HUDEP-2 (cell line): ENCODE measurements around the gene BRDT.

Experiments used
- DNase-seq, 76 experiments: peaks; one replicate each; lab custom pipeline; 2025; ENCODE audit not compliant: unreplicated experiment in 76 of 76; lab: John Stamatoyannopoulos, UW

Gene BRDT

DNA sequence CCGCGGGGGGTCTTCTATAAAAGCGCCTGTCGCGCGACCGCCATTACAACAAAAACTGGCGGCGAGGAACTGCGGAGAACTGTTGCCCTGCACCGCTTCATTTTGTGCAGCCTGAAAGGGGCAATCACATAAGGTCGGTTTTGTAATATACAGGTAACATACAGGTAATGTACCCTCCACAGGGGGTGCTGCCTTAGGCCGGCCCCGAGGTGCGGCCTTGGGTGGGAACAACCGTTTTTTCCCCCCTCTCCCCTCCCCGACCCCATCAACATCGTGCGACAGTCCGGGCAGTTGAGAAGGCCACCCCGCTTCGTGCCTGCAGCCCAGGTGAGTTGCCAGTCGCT is at the start of gene BRDT:
BRDT (plus strand) TSS at position 46 of the 344 bp plus-strand sequence. CDS start 13,354 bp downstream, outside the sequence.
- no peak for DNase-seq

DNA sequence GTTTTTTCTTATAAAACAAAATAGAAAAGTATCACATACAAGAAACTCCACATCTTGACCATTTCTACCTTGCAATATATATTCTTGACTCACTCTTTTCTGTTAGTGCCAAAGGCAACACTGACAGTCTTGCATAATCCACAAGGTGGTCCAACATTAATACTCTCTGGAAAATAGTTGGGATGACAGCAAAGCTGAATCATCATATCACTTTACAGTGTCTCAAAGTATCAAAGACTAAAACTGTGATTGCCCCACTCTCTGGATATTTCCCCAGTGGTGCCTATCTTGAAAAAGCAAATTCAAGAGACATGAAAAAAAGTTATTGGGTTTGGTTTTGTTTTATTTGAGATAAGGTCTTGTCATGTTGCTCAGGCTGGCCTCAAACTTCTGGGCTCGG is 48.6 kb upstream of the BRDT start:
- no peak for DNase-seq

DNA sequence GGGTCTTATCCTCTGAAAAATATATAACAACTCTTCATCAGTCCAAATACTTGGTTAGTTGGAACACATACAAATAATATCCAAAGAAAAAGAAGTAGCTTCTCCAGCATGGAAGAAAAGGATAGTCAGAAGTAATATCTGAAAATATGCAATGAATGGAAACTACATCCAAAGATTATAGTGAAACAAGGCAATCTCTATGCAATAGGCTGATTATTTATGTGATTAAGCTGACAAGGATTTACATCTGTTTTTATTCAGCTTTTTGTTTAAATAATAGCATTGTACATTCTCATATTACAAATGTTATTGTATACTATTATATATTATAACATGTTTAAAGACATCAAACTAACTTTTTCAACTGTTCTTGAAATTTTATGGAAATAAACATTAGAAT is 48.0 kb upstream of the BRDT start:
- no peak for DNase-seq

DNA sequence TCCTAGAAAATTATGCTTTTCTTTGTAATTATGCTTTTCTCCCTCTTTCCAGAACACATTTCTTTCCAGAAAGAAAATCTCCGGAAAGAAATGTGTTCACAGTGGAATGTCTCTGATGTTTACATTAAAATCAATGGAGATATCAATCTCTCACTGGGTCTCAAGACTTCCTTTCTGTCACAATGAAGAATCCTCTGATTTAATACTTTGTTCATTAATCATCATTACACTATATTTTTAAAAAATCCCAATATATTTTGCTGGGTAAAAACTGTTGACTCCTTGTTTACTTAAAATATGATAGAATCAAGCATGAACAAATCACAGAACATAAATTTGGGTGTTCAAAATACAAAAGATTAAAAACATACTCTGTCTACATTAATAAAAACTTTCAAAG is 36.9 kb upstream of the BRDT start:
- no peak for DNase-seq

DNA sequence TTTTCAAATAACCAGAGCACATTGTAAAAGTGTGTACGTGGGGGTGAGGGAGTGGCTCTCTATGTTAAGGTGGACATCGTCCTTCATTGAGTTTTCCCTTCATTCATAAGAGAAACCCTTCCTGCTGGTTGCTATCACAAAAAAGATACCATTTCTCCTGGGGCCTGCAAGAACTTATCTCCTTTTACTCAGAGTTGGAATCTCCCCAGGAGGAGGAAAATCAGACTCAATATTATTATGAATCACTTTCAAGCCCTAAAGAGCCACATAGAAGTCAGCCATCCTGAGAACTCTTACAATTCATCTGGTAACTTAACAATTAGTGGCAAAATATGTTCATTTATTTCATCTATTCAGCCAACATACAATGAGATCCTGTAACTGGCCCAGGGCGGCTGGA is 36.2 kb upstream of the BRDT start:
- no peak for DNase-seq

DNA sequence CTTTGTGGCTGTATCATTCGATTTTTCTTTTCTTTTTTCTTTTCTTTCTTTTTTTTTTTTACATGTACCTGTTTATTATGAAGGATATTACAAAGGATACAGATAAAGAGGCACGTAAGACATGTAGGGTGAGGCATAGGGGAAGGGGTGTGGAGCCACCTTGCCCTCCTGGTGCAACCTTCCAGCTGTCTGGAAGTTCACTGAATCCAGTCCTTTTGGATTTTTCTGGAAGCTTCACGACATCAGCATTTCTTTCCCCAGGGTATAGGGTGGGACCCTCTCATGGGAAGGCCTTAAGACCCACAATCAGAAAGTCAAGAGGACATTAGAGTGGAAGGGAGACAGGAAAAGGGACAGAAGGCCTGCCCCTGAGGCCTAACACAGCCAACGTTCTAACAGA is 33.2 kb upstream of the BRDT start:
- DNase-seq, result no peak

DNA sequence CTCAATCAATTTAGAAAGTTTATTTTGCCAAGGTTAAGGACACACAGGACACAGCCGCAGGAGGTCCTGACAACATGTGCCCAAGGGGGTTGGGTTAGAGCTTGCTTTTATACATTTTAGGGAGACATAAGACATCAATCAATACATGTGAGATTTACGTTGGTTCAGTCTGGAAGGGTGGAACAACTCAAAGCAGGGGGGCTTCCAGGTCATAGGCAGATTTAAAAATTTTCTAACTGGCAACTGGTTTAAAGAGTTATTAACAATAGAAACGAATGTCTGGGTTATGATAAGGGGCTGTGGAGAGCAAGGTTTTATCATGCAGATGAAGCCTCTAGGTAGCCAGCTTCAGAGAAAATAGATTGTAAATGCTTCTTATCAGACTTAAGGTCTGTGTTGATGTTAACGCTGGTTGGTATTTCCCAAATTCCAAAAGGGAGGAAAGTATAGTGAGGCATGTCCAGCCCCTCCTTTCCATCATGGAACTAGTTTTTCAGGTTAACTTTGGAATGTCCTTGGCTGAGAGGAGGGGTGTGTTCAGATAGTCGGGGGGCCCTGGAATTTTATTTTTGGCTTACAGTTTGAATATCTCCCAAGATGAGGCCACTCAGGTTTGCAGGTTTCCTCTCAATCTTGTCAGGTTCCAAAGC is 32.3 kb upstream of the BRDT start:
- no peak for DNase-seq

DNA sequence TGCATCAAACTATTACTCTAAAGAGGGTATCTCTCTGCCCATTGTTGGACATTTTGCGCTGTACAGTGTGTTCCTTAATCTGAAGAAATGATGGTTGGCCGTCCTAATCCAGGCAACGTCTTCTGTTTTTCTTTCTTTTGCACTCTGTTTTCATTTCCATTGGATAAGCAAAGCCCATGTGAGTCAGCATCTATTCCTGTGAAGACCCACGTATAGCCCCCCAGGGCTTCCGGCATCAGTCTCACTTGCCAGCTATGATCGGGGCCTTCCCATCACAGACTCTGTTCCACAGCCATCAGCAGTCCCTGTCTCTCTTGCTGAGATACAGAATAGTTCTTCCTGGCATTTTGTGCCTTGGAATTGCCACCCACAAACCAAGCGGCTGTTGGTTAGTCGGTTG is 29.2 kb upstream of the BRDT start:
- no peak for DNase-seq

DNA sequence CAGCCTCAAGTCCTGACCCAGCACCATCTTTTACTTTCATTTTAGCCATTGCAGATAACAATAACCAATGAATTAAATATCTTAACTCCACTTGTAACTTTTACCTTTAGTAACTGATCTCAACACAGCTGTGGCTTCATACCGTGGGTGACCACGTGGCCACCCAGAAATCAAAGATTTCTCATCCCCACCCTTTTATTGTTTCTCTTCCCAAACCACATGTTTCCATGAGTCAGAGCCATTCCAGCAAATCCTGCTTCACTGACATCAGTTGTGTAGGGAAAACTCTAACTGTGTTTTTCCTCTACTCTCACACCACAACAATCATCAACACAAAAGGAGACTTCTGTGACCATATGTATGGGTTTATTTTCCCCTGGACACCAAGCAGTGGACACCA is 25.1 kb upstream of the BRDT start:
- DNase-seq, result no peak

DNA sequence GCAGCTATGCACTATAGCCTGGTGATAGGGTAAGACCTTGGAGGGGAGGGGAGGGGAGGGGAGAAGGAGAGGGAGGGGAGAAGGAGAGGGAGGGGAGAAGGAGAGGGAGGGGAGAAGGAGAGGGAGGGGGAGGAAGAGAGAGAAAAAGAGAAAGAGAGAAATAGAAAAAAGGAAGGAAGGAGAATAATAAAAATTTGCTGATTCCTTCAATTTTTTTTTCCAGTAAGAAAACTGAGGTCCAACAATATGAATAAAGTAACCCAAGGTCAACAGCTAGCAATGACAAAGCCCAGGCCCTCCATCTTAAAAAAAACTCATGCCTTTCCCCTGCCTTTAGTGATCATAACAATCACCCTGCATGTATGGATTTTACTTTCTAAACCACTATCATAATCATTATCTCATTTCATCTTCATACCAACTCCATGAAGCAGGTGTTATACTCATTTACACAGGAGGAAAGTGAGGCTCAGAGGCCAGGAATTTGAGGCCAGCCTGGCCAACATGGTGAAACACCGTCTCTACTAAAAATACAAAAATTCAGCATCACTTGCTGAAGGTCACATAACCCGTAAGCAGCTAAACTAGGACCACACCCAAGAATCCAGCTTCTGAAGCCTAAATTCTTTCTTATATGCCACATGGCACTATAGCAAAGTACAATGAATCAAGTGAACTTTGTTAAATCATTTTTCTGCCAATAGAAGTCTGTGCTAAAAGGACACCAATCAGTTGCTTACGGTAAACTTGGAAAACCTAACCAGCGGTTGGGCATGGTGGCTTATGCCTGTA is 23.4 kb upstream of the BRDT start:
- DNase-seq, result no peak

DNA sequence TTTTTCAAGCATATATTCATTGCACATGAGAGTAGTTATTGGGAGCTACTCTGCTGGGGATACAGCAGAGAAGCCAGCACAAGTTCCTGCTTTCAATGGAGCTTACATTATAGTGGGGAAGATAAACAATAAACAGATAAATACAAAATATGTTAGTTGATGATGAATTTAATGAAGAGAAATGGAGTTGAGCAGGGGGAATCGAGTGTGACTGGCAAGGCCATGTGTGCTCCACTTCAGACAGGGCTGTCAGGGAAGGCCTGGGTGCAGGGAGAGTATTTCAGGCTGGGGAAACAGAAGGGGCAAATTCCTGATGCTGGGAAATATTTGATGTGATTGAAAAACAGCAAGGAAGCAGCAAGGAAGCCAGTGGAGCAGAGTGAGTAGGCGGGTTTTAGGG is 21.2 kb upstream of the BRDT start:
- no peak for DNase-seq

DNA sequence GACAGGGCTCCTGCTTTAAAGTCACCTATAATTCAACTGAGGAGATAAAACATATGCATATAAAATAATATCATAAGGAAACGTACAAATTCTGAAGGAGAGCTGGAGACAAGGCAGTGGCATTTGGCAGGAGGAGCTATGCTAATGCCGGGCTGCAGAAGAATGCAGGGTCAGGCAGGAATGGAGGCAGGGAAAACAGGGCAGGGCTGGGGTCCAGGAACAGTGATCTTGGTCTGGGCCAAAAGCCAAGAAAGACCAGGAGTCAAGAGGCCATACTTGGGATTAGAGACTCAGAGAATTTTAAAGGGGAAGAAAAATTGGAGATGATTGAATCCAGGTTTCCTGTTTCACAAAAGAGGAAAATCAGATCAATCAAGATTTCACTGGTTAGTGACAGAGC is 20.0 kb upstream of the BRDT start:
- DNase-seq, result no peak

DNA sequence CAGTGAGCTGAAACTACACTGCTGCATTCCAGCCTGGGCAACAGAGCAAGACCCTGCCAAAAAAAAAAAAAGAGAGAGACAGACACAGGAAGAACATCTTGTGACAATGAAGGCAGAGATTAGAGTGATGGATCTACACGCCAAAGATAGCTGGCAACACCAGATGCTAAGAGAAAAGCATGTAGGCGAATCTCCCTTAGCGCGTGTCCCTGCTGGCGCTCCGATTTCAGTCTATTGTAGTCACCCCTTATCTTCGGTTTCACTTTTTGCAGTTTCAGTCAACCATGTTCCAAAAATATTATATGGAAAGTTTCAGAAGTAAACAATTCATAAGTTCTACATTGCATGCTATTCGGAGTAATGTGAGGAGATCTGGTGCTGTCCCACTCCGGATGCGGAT is 11.6 kb upstream of the BRDT start:
- DNase-seq, result no peak

DNA sequence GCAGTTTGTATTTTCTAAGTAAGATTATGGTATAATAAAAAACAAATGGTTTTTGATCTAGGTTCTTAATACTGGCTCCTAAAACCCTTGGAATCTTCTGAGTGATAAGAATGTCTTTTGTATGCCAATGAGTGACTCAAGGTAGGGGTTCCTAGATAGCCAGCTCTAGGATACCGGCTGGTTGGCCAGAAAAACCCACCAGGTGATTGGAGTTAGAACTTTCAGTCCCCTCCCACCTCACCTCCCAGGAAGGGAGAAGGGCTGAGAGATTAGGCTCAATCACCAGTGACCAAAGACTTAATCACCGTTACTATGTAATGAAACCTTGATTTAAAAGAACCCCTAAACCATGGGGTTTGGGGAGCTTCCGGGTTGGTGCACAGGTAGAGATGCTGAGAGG is 8.7 kb upstream of the BRDT start:
- DNase-seq, result no peak

DNA sequence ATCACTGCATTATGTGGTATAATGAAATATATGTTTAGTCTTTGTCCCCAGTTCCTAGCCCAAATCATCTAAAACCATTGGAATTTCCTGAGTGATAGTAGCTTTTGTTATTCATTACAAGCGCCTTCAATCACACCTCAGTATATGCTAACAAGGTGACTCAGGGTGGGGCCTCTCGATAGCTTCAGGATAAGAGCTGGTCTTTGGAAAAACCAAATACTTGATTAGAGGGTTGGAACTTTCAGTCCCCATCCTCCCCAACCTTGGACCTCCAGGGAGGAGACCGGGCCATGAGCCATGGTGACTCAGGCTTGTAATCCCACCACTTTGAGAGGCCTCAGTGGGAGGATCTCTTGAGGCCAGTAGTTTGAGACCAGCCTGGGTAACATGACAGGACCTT is 5.1 kb upstream of the BRDT start:
- DNase-seq, result no peak

DNA sequence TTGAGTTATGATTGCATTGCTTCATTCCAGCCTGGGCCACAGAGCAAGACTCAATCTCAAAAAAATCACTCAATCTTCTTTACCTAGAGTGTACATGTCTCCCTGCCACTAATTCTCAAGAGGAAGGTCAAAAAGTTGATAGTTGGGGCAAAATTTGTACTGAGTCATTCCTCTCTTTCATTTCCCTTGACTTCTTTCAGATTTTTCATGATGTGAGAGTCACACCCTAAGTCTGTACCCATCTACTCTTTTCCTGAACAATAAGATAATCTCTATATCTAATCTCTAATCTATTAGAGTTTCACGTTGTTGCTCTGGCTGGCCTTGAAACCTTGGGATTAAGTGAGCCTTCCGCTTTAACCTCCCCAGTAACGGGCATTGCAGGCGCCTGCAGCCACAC is 1.1 kb upstream of the BRDT start:
- DNase-seq, result no peak

DNA sequence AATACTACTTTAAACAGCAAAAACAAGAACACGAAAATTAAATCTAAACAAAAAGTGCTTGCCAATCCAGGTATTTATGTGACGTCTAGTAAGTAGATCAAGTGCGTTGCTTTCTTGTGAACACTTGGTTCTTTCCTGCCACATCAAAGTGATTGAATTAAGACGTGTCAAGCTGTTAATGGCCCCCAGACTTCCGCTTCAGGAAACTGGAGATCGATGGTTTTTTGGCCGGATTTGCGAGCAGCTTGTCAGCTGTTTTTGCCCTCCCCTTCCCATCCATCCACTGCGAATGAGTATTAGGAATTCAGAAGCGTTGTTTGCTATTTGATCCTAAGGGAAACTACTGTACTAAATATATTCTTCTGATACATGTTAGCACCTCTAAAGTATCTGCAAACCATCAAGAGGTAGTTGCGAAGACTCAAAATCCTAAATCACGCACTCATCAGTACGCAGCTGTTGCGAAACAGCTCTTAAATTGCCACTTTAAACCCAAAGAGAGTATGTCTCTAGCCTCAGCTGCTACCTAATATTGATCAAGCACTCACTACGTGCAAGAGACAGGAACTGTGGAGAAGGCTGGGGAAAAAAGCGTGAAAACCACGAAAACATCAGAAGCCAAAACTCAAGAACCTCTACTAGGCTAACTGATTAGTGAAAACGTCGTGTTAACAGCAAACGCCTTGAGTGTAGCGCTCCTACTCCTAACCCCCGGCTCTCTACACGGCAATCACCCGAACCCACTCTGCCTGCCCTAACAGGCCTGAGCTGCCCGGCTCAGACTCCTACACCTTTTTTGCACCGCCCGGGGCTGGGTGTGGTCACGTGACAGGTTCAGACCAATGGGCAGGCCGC is 473 bp upstream of the BRDT start:
- no peak for DNase-seq

DNA sequence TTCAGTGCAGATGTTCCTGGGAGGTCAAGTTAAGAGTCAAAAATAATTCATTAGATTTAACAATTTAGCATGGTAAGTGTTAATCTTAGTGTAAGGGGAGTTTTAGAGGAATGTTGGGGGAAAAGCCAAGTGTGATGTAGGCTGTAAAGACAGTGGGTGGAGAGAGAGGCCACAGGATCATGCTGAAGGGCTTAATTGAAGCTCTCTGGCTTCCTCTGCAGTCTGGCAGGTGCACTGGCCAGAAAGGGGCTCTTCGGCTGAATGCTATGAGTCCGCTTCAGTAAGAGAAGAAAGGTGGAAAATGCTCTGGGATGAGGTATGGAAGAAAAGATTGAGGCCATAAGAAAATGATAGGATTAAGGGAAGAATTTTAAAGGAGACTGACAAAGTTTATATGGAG is 3.0 kb downstream of the BRDT start:
- no peak for DNase-seq

DNA sequence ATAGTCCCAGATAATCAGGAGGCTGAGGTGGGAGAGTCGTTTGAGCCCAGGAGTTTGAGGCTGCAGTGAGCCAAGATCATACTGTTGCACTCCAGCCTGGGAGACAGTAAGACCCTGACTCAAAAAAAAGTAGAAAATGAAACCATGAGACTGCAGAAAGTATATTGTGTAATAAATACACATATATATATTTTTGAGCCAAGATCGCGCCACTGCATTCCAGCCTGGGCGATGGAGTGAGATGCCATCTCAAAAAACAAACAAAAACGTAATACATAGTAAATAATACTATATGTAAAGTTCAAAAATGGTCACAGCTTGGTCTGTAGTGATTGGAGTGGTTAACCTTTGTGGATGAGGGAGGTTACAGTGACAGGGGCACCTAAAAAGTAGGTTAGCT is 9.7 kb downstream of the BRDT start:
- no peak for DNase-seq

DNA sequence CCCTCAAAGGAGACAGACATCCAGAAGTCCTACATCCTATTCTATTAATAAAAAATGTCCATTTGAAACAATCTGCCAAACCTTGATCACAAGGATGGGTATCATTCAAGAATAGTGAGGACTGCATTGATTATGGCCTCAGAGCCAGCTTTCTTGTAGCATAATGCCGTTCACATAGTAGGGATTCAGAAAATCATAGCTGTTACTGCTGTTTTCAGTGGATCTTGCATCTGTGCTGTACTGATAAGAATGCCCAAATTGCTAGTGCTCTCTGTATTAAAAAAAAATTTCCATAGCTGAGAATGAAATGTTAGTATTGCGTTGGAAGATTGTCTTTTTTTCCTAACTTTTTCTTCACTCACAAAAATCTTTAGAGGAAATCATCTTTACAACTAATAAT is 19.1 kb downstream of the BRDT start:
- DNase-seq, result no peak

DNA sequence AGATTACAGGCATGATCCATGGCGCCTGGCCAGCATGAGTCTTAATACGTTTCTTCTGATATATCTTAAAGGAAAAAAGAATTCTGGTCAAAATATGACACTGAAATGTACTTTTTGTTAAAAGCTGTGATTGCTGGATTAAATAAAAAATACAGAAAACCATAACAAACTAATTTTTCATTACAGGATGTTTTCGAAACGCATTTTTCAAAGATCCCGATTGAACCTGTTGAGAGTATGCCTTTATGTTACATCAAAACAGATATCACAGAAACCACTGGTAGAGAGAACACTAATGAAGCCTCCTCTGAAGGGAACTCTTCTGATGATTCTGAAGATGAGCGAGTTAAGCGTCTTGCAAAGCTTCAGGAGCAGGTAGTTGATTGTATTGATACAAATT is 30.2 kb downstream of the BRDT start:
- no peak for DNase-seq

DNA sequence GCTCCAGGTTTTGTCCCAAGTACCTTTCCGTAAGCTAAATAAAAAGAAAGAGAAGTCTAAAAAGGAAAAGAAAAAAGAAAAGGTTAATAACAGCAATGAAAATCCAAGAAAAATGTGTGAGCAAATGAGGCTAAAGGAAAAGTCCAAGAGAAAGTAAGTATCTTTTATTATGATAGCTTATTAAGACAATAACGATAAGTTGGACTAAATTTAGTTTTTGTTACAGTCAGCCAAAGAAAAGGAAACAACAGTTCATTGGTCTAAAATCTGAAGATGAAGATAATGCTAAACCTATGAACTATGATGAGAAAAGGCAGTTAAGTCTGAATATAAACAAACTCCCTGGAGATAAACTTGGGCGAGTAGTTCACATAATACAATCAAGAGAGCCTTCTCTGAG is 31.5 kb downstream of the BRDT start:
- DNase-seq, result no peak
